ENCODE measurements around the gene PRRX2. TPM values are rescaled to one million over a fixed set of nuclear protein-coding genes. Genes with fewer than 3 reads are reported as not detected.
A peak's percentile ranks its signal among the peaks of the same experiment; 100 is the strongest.

Gene PRRX2
- total and polyA plus RNA-seq, 7 experiments from 2014 or later, result 1.1 TPM; not detected in 6

GRCh38 chr9:129696944-129697655 is 31.7 kb downstream of the PRRX2 start:
- Mint-ChIP-seq H3K27me3 (peaks cover 25 to 56% (median 33%) of the 10 kb centered on the region in 5 donors), H3K4me3 (peak overlapping the region in 9 of 10 donors; percentile 21 to 85 (median 59))

GRCh38 chr9:129697656-129698253 is 32.3 kb downstream of the PRRX2 start:
- Histone ChIP-seq H3K4me1 (ENCODE audit: control insufficient read depth in 2 of 2, insufficient read depth in 2 of 2, low read length in 2 of 2) (no peaks in the 10 kb centered on the region), H3K27me3 (ENCODE audit: control insufficient read depth in 2 of 2, insufficient read depth in 2 of 2, low read length in 2 of 2) (no peaks in the 10 kb centered on the region), H3K27ac (ENCODE audit: low read depth, low read length) (no peak overlapping the region), H3K36me3 (ENCODE audit: control insufficient read depth in 2 of 3, insufficient read depth in 3 of 3, low read length in 3 of 3) (no peaks in the 10 kb centered on the region), H3K9me3 (ENCODE audit: control insufficient read depth in 2 of 3, low read length in 3 of 3) (no peaks in the 10 kb centered on the region), H3K4me3 (ENCODE audit: low read length) (no peak overlapping the region)
- peaks cover 25 to 59% (median 33%) of the 10 kb centered on the region in 5 donors for H3K27me3 Mint-ChIP-seq
- no peaks in the 10 kb centered on the region for H3K36me3 Mint-ChIP-seq
- peak in 1 of 9 donors; percentile 32 for DNase-seq
- peak overlapping the region in 1 of 9 donors; percentile 34 for H3K27ac Mint-ChIP-seq
- no peak for ATAC-seq
- ChIA-PET CTCF (no interaction called here), POLR2A (no interaction called here)
- H3K4me1 Mint-ChIP-seq, result peaks cover 0 to 4% (median 3%) of the 10 kb centered on the region in 7 donors
- intact Hi-C loops (cut with micrococcal nuclease), result no loop called here
- H3K4me3 Mint-ChIP-seq, result peak overlapping the region in 5 of 10 donors; percentile 43 to 85 (median 51)
- peaks cover 0 to 3% (median 0%) of the 10 kb centered on the region in 11 donors for H3K9me3 Mint-ChIP-seq

More at GRCh38 chr9:129696944-129697655, 31.7 kb downstream of the PRRX2 start:
- H3K27ac Mint-ChIP-seq, result peak overlapping the region in 3 of 9 donors; percentile 34 to 67 (median 60)
- POLR2A ChIA-PET, result no interaction called here
- H3K9me3 Mint-ChIP-seq, result peaks cover 0 to 3% (median 0%) of the 10 kb centered on the region in 11 donors
- Histone ChIP-seq H3K9me3 (ENCODE audit: control insufficient read depth in 2 of 3, low read length in 3 of 3) (no peaks in the 10 kb centered on the region), H3K4me3 (ENCODE audit: low read length) (no peak overlapping the region), H3K27me3 (ENCODE audit: control insufficient read depth in 2 of 2, insufficient read depth in 2 of 2, low read length in 2 of 2) (no peaks in the 10 kb centered on the region), H3K27ac (ENCODE audit: low read depth, low read length) (no peak overlapping the region), H3K36me3 (ENCODE audit: control insufficient read depth in 2 of 3, insufficient read depth in 3 of 3, low read length in 3 of 3) (no peaks in the 10 kb centered on the region), H3K4me1 (ENCODE audit: control insufficient read depth in 2 of 2, insufficient read depth in 2 of 2, low read length in 2 of 2) (no peaks in the 10 kb centered on the region)
- intact Hi-C loops (cut with micrococcal nuclease), result no loop called here
- no peaks in the 10 kb centered on the region for H3K36me3 Mint-ChIP-seq
- CTCF ChIA-PET, result no interaction called here
- peaks cover 0 to 4% (median 3%) of the 10 kb centered on the region in 7 donors for H3K4me1 Mint-ChIP-seq
- DNase-seq (peak in 1 of 9 donors; percentile 48), ATAC-seq (no peak)

- Histone ChIP-seq H3K27ac (ENCODE audit: low read depth, low read length) (no peak overlapping the region), H3K4me1 (ENCODE audit: control insufficient read depth in 2 of 2, insufficient read depth in 2 of 2, low read length in 2 of 2) (no peaks in the 10 kb centered on the region), H3K4me3 (ENCODE audit: low read length) (no peak overlapping the region), H3K36me3 (ENCODE audit: control insufficient read depth in 2 of 3, insufficient read depth in 3 of 3, low read length in 3 of 3) (no peaks in the 10 kb centered on the region), H3K27me3 (ENCODE audit: control insufficient read depth in 2 of 2, insufficient read depth in 2 of 2, low read length in 2 of 2) (no peaks in the 10 kb centered on the region), H3K9me3 (ENCODE audit: control insufficient read depth in 2 of 3, low read length in 3 of 3) (no peaks in the 10 kb centered on the region)
- no peak overlapping the region for H3K27ac Mint-ChIP-seq
- peaks cover 0 to 4% (median 3%) of the 10 kb centered on the region in 7 donors for H3K4me1 Mint-ChIP-seq
- CTCF ChIA-PET, result no interaction called here
- H3K27me3 Mint-ChIP-seq, result peaks cover 25 to 61% (median 33%) of the 10 kb centered on the region in 5 donors
- intact Hi-C loops (cut with micrococcal nuclease), result no loop called here
- POLR2A ChIA-PET, result no interaction called here
- DNase-seq, result no peak
- H3K9me3 Mint-ChIP-seq, result peaks cover 0 to 3% (median 0%) of the 10 kb centered on the region in 11 donors
- peak overlapping the region in 2 of 10 donors; percentile 27 to 31 for H3K4me3 Mint-ChIP-seq
- no peaks in the 10 kb centered on the region for H3K36me3 Mint-ChIP-seq
- ATAC-seq, result no peak
Observed at GRCh38 chr9:129698254-129698757, 32.9 kb downstream of the PRRX2 start.

- peaks cover 0 to 4% (median 3%) of the 10 kb centered on the region in 7 donors for H3K4me1 Mint-ChIP-seq
- ATAC-seq (no peak), DNase-seq (no peak)
- Histone ChIP-seq H3K27ac (ENCODE audit: low read depth, low read length) (no peak overlapping the region), H3K27me3 (ENCODE audit: control insufficient read depth in 2 of 2, insufficient read depth in 2 of 2, low read length in 2 of 2) (no peaks in the 10 kb centered on the region), H3K9me3 (ENCODE audit: control insufficient read depth in 2 of 3, low read length in 3 of 3) (no peaks in the 10 kb centered on the region), H3K4me1 (ENCODE audit: control insufficient read depth in 2 of 2, insufficient read depth in 2 of 2, low read length in 2 of 2) (no peaks in the 10 kb centered on the region), H3K36me3 (ENCODE audit: control insufficient read depth in 2 of 3, insufficient read depth in 3 of 3, low read length in 3 of 3) (no peaks in the 10 kb centered on the region), H3K4me3 (ENCODE audit: low read length) (no peak overlapping the region)
- intact Hi-C loops (cut with micrococcal nuclease), result no loop called here
- peaks cover 16 to 43% (median 21%) of the 10 kb centered on the region in 5 donors for H3K27me3 Mint-ChIP-seq
- no peaks in the 10 kb centered on the region for H3K36me3 Mint-ChIP-seq
- peaks cover 0 to 1% (median 0%) of the 10 kb centered on the region in 11 donors for H3K9me3 Mint-ChIP-seq
- H3K4me3 Mint-ChIP-seq, result no peak overlapping the region
- CTCF ChIA-PET, result no interaction called here
- no peak overlapping the region for H3K27ac Mint-ChIP-seq
- POLR2A ChIA-PET, result no interaction called here
Observed at GRCh38 chr9:129701054-129701453, 35.6 kb downstream of the PRRX2 start.

- no peak overlapping the region for H3K27ac Mint-ChIP-seq
- ATAC-seq (no peak), DNase-seq (no peak)
- POLR2A ChIA-PET, result no interaction called here
- H3K27me3 Mint-ChIP-seq, result peaks cover 12 to 40% (median 21%) of the 10 kb centered on the region in 5 donors
- no peaks in the 10 kb centered on the region for H3K9me3 ChIP-seq (ENCODE audit: control insufficient read depth in 2 of 3, low read length in 3 of 3)
- no peak overlapping the region for H3K4me3 Mint-ChIP-seq
- no peaks in the 10 kb centered on the region for H3K27me3 ChIP-seq (ENCODE audit: control insufficient read depth in 2 of 2, insufficient read depth in 2 of 2, low read length in 2 of 2)
- peaks cover 0 to 1% (median 0%) of the 10 kb centered on the region in 11 donors for H3K9me3 Mint-ChIP-seq
- CTCF ChIA-PET, result no interaction called here
- H3K36me3 Mint-ChIP-seq, result no peaks in the 10 kb centered on the region
- intact Hi-C loops (cut with micrococcal nuclease), result no loop called here
- H3K4me3 ChIP-seq (ENCODE audit: low read length), result no peak overlapping the region
- H3K27ac ChIP-seq (ENCODE audit: low read depth, low read length), result no peak overlapping the region
- peaks cover 0 to 4% (median 3%) of the 10 kb centered on the region in 7 donors for H3K4me1 Mint-ChIP-seq
- H3K36me3 ChIP-seq (ENCODE audit: control insufficient read depth in 2 of 3, insufficient read depth in 3 of 3, low read length in 3 of 3), result no peaks in the 10 kb centered on the region
- H3K4me1 ChIP-seq (ENCODE audit: control insufficient read depth in 2 of 2, insufficient read depth in 2 of 2, low read length in 2 of 2), result no peaks in the 10 kb centered on the region
Observed at GRCh38 chr9:129701549-129701948, 36.1 kb downstream of the PRRX2 start.

GRCh38 chr9:129702589-129703520 is 37.4 kb downstream of the PRRX2 start:
- DNase-seq, result no peak
- H3K4me1 Mint-ChIP-seq, result no peaks in the 10 kb centered on the region
- CTCF ChIA-PET, result no interaction called here
- intact Hi-C loops (cut with micrococcal nuclease), result no loop called here
- no peaks in the 10 kb centered on the region for H3K9me3 ChIP-seq (ENCODE audit: control insufficient read depth in 2 of 3, low read length in 3 of 3)
- no peak overlapping the region for H3K27ac ChIP-seq (ENCODE audit: low read depth, low read length)
- no peaks in the 10 kb centered on the region for H3K36me3 Mint-ChIP-seq
- H3K4me3 ChIP-seq (ENCODE audit: low read length), result no peak overlapping the region
- H3K27ac Mint-ChIP-seq, result no peak overlapping the region
- no peaks in the 10 kb centered on the region for H3K4me1 ChIP-seq (ENCODE audit: control insufficient read depth in 2 of 2, insufficient read depth in 2 of 2, low read length in 2 of 2)
- ATAC-seq, result no peak
- H3K9me3 Mint-ChIP-seq, result no peaks in the 10 kb centered on the region
- no peaks in the 10 kb centered on the region for H3K36me3 ChIP-seq (ENCODE audit: control insufficient read depth in 2 of 3, insufficient read depth in 3 of 3, low read length in 3 of 3)
- POLR2A ChIA-PET, result interaction anchor here (0.6 kb wide), 1 partner anchor 64 kb away, joined by 3 read pairs; no protein-coding TSS in a partner anchor
- H3K27me3 ChIP-seq (ENCODE audit: control insufficient read depth in 2 of 2, insufficient read depth in 2 of 2, low read length in 2 of 2), result no peaks in the 10 kb centered on the region
- peaks cover 4 to 33% (median 16%) of the 10 kb centered on the region in 5 donors for H3K27me3 Mint-ChIP-seq
- H3K4me3 Mint-ChIP-seq, result no peak overlapping the region
